NB4 (cell line): ENCODE measurements around the gene DHCR24.
A peak's percentile ranks its signal among the peaks of the same experiment; 100 is the strongest.

Experiments used
- DNase-seq: peaks from one replicate; pipeline ENCODE4 v3.0.0; 2010; ENCODE audit warnings: low read depth
- H3K4me3 ChIP-seq: one replicate; pipeline ENCODE4 v1.5.1; 2011; ENCODE audit warnings: mild to moderate bottlenecking, low read depth, low read length, moderate library complexity
- MYC ChIP-seq: IDR thresholded peaks from 2 replicates; pipeline ENCODE4 v1.6.1; 2011; ENCODE audit warnings: low read depth, low read length
- POLR2A ChIP-seq: IDR thresholded peaks from 2 replicates; pipeline ENCODE4 v1.6.1; 2011; ENCODE audit warnings: mild to moderate bottlenecking; ENCODE audit not compliant: insufficient read length; ENCODE audit errors: extremely low read depth
- TF ChIP-seq, protein P1 (sequence below): IDR thresholded peaks from one replicate; pipeline ENCODE4 v1.5.1; 2012; ENCODE audit warnings: low read depth, low read length
- TF ChIP-seq, protein P2 (sequence below): IDR thresholded peaks from 2 replicates; pipeline ENCODE4 v1.6.1; 2011; ENCODE audit warnings: low read depth, low read length

Gene DHCR24

GRCh38 chr1:54889132-54889725 lies 2.2 kb upstream of the DHCR24 start:
- TF ChIP-seq, protein P1, sequence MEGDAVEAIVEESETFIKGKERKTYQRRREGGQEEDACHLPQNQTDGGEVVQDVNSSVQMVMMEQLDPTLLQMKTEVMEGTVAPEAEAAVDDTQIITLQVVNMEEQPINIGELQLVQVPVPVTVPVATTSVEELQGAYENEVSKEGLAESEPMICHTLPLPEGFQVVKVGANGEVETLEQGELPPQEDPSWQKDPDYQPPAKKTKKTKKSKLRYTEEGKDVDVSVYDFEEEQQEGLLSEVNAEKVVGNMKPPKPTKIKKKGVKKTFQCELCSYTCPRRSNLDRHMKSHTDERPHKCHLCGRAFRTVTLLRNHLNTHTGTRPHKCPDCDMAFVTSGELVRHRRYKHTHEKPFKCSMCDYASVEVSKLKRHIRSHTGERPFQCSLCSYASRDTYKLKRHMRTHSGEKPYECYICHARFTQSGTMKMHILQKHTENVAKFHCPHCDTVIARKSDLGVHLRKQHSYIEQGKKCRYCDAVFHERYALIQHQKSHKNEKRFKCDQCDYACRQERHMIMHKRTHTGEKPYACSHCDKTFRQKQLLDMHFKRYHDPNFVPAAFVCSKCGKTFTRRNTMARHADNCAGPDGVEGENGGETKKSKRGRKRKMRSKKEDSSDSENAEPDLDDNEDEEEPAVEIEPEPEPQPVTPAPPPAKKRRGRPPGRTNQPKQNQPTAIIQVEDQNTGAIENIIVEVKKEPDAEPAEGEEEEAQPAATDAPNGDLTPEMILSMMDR, result no peak
- TF ChIP-seq MYC (no peak), POLR2A (no peak)
- TF ChIP-seq, protein P2, sequence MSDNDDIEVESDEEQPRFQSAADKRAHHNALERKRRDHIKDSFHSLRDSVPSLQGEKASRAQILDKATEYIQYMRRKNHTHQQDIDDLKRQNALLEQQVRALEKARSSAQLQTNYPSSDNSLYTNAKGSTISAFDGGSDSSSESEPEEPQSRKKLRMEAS, result no peak
- no peak for DNase-seq
- no peak overlapping the region for H3K4me3 ChIP-seq

DNA sequence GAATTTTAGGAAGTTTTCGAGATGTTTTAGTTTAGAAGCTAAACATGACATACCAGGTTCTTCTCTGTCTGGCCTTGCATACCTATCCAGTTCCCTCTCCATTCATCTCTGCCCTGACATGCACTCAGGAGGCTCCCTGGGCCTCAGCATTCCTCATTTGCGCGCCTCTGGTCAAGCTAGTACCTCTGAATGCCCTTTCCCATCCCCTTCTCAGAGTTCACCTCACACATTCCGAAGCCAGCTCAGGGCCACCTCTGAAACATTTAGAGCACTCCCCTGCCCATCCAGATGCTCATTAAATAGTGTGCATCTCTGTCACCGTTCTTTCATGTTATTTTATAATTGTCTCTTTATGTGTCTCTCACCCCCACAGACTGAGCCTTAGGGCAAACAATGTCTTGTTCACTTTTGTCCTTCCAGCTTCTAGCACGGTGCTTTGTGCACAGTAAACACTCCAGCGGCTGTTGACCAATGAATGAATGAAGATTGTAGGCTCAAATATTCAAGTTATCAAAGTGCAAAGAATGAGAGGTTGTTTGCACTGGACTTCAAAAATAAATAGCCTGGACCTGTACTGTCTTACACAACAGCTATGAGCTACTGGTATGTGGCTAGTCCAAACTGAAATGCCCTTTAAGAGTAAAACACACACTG lies 1.2 kb upstream of the DHCR24 start:
- TF ChIP-seq, protein P1, result no peak
- TF ChIP-seq MYC (no peak), POLR2A (no peak)
- TF ChIP-seq, protein P2, result no peak
- H3K4me3 ChIP-seq, result peak overlapping the region; percentile 66
- no peak for DNase-seq

DNA sequence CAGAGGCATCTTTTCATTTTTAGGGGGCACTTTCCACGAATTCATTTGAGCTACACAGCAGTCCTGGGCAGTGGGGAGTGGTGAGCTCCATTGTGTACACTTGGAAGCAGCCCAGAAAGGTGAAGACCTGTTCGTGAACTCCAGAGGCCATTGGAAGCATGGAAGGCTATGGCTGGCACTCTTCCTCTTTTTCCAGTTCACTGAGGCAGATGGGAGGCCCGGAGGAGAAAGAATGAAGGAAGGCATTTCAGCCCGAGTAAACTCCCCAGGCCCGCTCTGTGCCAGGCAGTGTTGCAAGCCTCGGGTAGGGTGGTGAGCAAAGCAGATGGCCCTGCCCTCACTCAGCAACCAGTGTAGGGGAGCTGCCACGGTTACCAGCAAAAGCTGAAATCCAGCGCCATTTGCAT lies 673 bp upstream of the DHCR24 start:
- TF ChIP-seq, protein P1, result no peak
- TF ChIP-seq, protein P2, result 0 out of 2 replicates have a peak, but pooled peaks have one; percentile 17
- peak; percentile 61 for DNase-seq
- peak overlapping the region; percentile 66 for H3K4me3 ChIP-seq

GRCh38 chr1:54885807-54886723 lies 930 bp downstream of the DHCR24 start:
- no peak for DNase-seq
- TF ChIP-seq, protein P1, result no peak
- TF ChIP-seq MYC (no peak), POLR2A (no peak)
- TF ChIP-seq, protein P2, result no peak
- H3K4me3 ChIP-seq, result peak overlapping the region; percentile 88

DNA sequence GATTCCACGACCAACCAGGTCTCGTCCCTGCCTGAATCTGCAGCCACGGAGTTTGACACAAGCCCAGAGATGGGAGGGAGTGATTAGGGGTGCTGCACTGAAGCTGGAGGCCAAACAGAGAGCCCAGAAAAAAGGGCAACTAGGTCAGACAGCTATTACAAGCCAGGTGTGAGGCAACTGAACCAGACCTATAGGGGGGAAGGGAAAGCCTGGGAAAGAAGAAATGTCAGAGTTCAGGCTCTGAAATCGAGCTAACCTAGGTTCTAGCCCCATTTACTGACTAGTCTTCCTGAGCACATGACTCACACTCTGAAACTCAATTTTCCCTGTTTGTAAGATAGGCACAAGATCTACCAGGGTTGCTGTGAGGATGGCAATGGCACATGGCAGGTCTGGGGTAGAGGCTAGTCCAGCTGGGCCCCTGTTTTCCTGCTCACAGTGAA lies 1.7 kb downstream of the DHCR24 start:
- TF ChIP-seq, protein P2, result no peak
- no peak for DNase-seq
- peak overlapping the region; percentile 88 for H3K4me3 ChIP-seq

DNA sequence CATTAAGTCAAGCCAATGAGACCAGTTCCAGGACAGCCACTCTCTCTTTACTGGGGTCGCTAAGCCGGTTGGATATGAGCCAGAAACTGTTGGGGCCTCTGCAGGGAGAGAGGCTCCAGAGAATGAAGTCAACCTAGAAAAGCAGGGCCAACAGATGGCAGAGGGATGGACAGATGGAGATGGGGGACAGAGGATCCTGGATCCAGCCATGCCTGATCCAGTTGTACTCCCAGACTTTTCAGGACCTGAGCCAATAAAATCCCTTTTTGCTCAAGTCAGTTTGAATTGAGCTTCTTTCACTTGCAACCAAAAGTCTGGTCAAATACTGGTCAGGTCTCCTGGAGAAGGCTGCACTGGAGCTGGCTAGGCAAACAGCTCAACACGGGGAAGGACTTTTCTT lies 2.2 kb downstream of the DHCR24 start:
- H3K4me3 ChIP-seq, result peak overlapping the region; percentile 88
- no peak for DNase-seq
- TF ChIP-seq, protein P1, result no peak
- TF ChIP-seq, protein P2, result no peak
- TF ChIP-seq MYC (no peak), POLR2A (no peak)
